K562 (cell line): Measurements from ENCODE around the gene CCNI. TPM values are rescaled to one million over a fixed set of nuclear protein-coding genes. Genes with fewer than 3 reads are reported as not detected.

Experiments
- ATAC-seq: fragments of 200-7000 bp; cut with Tn5 transposase; 3 replicates; pipeline ENCODE4 v1.9.1; 2020; ENCODE audit warnings: moderate library complexity
- BruUV-seq: library from RNA; stranded (reverse); fragments of 400-500 nt; replicated peaks from 2 replicates; lab custom pipeline; 2021; lab: Mats Ljungman, UMichigan
- CTCF ChIA-PET: fragments of 300-600 bp; formaldehyde crosslinking; extraction: SDS; loops from one replicate; lab custom pipeline; 2021; ENCODE audit warnings: low intra/inter-chr PET ratio; lab: Yijun Ruan, JAX
- POLR2A ChIA-PET: fragments of 300-600, 350-650 bp; sonication (Branson Sonifier 250); formaldehyde crosslinking; extraction: SDS; loops from one replicate; lab custom pipeline; 2021; ENCODE audit warnings: antibody characterized with exemption, inconsistent platforms; lab: Yijun Ruan, JAX
- DNase-seq, 4 experiments: peaks; one replicate each; pipeline versions ENCODE4 v3.0.0 to v3.0.0-alpha.2; 2011 to 2018; ENCODE audit warnings: low spot score in 3 of 4, mixed read lengths in 3 of 4; ENCODE audit errors: extremely low read depth in 1 of 4
- FAIRE-seq: peaks from 2 replicates; lab custom pipeline; 2011; peaks lifted over from hg19 to GRCh38; lab: Jason Lieb, UNC
- H2AFZ ChIP-seq: 2 replicates; pipeline ENCODE4 v1.6.0; 2011; ENCODE audit warnings: low read depth, low read length, control low read depth, inconsistent platforms
- H3K27ac ChIP-seq: fragments of 200-600 bp; 3 replicates; pipeline ENCODE4 v1.8.0; 2011; ENCODE audit warnings: low read depth, mild to moderate bottlenecking, control low read depth, inconsistent platforms, low read length, moderate library complexity, mixed read lengths; ENCODE audit errors: extremely low read depth
- H3K27me3 ChIP-seq, 2 experiments: fragments of 300-600 bp in 1 of 2; 2 replicates in 1 of 2; 3 replicates in 1 of 2; pipeline versions ENCODE4 v1.6.0 to v1.8.0; 2011; ENCODE audit warnings: inconsistent platforms in 2 of 2, low read length in 2 of 2, mild to moderate bottlenecking in 1 of 2, mixed read lengths in 1 of 2, moderate library complexity in 1 of 2; ENCODE audit not compliant: control insufficient read depth in 2 of 2, insufficient read depth in 2 of 2
- H3K36me3 ChIP-seq: fragments of 300-600 bp; 3 replicates; pipeline ENCODE4 v1.8.0; 2011; ENCODE audit warnings: mild to moderate bottlenecking, low read length, inconsistent platforms; ENCODE audit not compliant: control insufficient read depth, insufficient read depth
- H3K4me1 ChIP-seq, 2 experiments: fragments of 200-600 bp in 1 of 2; replicated peaks in 1 of 2; 2 replicates in 1 of 2; 3 replicates in 1 of 2; pipeline versions ENCODE4 v1.5.1 to v1.8.0; 2011; ENCODE audit warnings: inconsistent platforms in 2 of 2, low read length in 2 of 2, mild to moderate bottlenecking in 1 of 2, mixed read lengths in 1 of 2, moderate library complexity in 1 of 2; ENCODE audit not compliant: control insufficient read depth in 2 of 2, insufficient read depth in 2 of 2
- H3K4me2 ChIP-seq: 2 replicates; pipeline ENCODE4 v1.6.1; 2011; ENCODE audit warnings: low read length, control low read depth, inconsistent platforms, mixed read lengths; ENCODE audit not compliant: insufficient read depth
- H3K4me3 ChIP-seq: fragments of 200-600 bp; sonication (generic), shearing (Covaris generic); 2 replicates; pipeline ENCODE4 v1.5.1; 2016; ENCODE audit warnings: control low read depth, inconsistent platforms
- H3K79me2 ChIP-seq: fragments of 200-600 bp; 3 replicates; pipeline ENCODE4 v1.8.0; 2011; ENCODE audit warnings: low read length, inconsistent platforms; ENCODE audit not compliant: control insufficient read depth, insufficient read depth
- H3K9ac ChIP-seq, 2 experiments: 2 replicates each; pipeline versions ENCODE4 v1.6.0 to v1.6.1; 2011; ENCODE audit warnings: low read depth in 2 of 2, low read length in 2 of 2, control low read depth in 1 of 2, inconsistent platforms in 1 of 2, mild to moderate bottlenecking in 1 of 2, mixed read lengths in 1 of 2; ENCODE audit not compliant: insufficient read depth in 1 of 2
- H3K9me1 ChIP-seq: one replicate; pipeline ENCODE4 v1.6.0; 2011; ENCODE audit warnings: inconsistent platforms, mild to moderate bottlenecking, low read length, moderate library complexity; ENCODE audit not compliant: control insufficient read depth, insufficient read depth
- H3K9me3 ChIP-seq: replicated peaks from 2 replicates; pipeline ENCODE4 v1.5.1; 2011; ENCODE audit warnings: low read depth, low read length, inconsistent platforms; ENCODE audit not compliant: control insufficient read depth, insufficient read depth
- H4K20me1 ChIP-seq: replicated peaks from 2 replicates; pipeline ENCODE4 v1.6.1; 2011; ENCODE audit warnings: low read length, inconsistent platforms, mixed read lengths; ENCODE audit not compliant: control insufficient read depth, insufficient read depth
- ARID2 ChIP-seq: fragments of 450-650 bp; IDR thresholded peaks from 2 replicates; pipeline ENCODE4 v1.6.1; 2017; ENCODE audit warnings: antibody characterized with exemption, mild to moderate bottlenecking
- CBX5 ChIP-seq: IDR thresholded peaks from 2 replicates; pipeline ENCODE4 v1.6.1; 2014; ENCODE audit warnings: low read depth, borderline replicate concordance
- CCNT2 ChIP-seq: IDR thresholded peaks from 2 replicates; pipeline ENCODE4 v1.6.1; 2011; ENCODE audit warnings: borderline replicate concordance, low read depth, mild to moderate bottlenecking, moderate library complexity, mixed read lengths, low read length; ENCODE audit not compliant: insufficient read length; ENCODE audit errors: extremely low read depth
- DDX20 ChIP-seq: fragments of 450-650 bp; IDR thresholded peaks from 2 replicates; pipeline ENCODE4 v1.6.1; 2016; ENCODE audit warnings: missing genetic modification characterization, low read depth, mild to moderate bottlenecking, missing compliant biosample characterization, moderate library complexity
- DLX4 ChIP-seq: fragments of 250-450 bp; sonication (Bioruptor Pico); IDR thresholded peaks from 2 replicates; pipeline ENCODE4 v1.6.1; 2021; ENCODE audit warnings: mild to moderate bottlenecking
- E2F3 ChIP-seq: fragments of 250-450 bp; sonication (Bioruptor Pico); IDR thresholded peaks from 2 replicates; pipeline ENCODE4 v1.4.0; 2020; ENCODE audit warnings: mild to moderate bottlenecking
- EHMT2 ChIP-seq: fragments of 450-650 bp; IDR thresholded peaks from 2 replicates; pipeline ENCODE4 v1.6.1; 2018; ENCODE audit warnings: antibody characterized with exemption
- ESRRA ChIP-seq: fragments of 450-650 bp; IDR thresholded peaks from 2 replicates; pipeline ENCODE4 v1.6.1; 2014; ENCODE audit warnings: low read depth, mild to moderate bottlenecking, moderate library complexity, borderline replicate concordance
- ETS2 ChIP-seq: IDR thresholded peaks from 2 replicates; pipeline ENCODE4 v1.6.1; 2016; ENCODE audit warnings: borderline replicate concordance, missing genetic modification characterization, mild to moderate bottlenecking, moderate library complexity, missing compliant biosample characterization; ENCODE audit not compliant: poor library complexity, severe bottlenecking
- FOXJ2 ChIP-seq: fragments of 200-800 bp; sonication (Bioruptor generic); IDR thresholded peaks from 2 replicates; pipeline ENCODE4 v1.6.1; 2016; ENCODE audit warnings: missing genetic modification characterization, missing compliant biosample characterization
- MED1 ChIP-seq: sonication (generic); formaldehyde crosslinking; IDR thresholded peaks from 2 replicates; pipeline ENCODE4 v1.8.1; 2023; ENCODE audit warnings: missing genetic modification reagents, borderline replicate concordance
- SRF ChIP-seq, 2 experiments: fragments of 250-450, 450-650 bp in 1 of 2; sonication (Bioruptor Pico) in 1 of 2; sonication (generic) in 1 of 2; formaldehyde crosslinking; IDR thresholded peaks; 2 replicates each; pipeline versions ENCODE4 v1.5.0 to v1.5.1; 2020 to 2022; ENCODE audit warnings: mild to moderate bottlenecking in 1 of 2, missing genetic modification reagents in 1 of 2
- SRSF7 ChIP-seq: fragments of 200-400 bp; formaldehyde crosslinking; optimal IDR thresholded peaks from 2 replicates; pipeline ENCODE3; 2017; ENCODE audit warnings: mild to moderate bottlenecking, low read depth, low read length
- SRSF9 ChIP-seq: fragments of 200-400 bp; formaldehyde crosslinking; IDR thresholded peaks from 2 replicates; pipeline ENCODE4 v1.6.1; 2017; ENCODE audit warnings: low read depth, low read length, borderline replicate concordance
- TAL1 ChIP-seq: fragments of 450-650 bp; IDR thresholded peaks from 2 replicates; pipeline ENCODE4 v1.6.1; 2016; ENCODE audit warnings: mild to moderate bottlenecking
- WHSC1 ChIP-seq: IDR thresholded peaks from one replicate; pipeline ENCODE4 v1.6.1; 2012; ENCODE audit warnings: low read length, control low read depth, inconsistent platforms
- ZBTB2 ChIP-seq: fragments of 450-650 bp; IDR thresholded peaks from 2 replicates; pipeline ENCODE4 v1.6.1; 2016; ENCODE audit warnings: antibody characterized with exemption
- ZKSCAN1 ChIP-seq: fragments of 150-350 bp; IDR thresholded peaks from 2 replicates; pipeline ENCODE4 v1.6.1; 2016; ENCODE audit warnings: low read depth, low read length
- ZNF212 ChIP-seq: fragments of 450-650 bp; formaldehyde crosslinking; IDR thresholded peaks from 2 replicates; pipeline ENCODE4 v1.4.0; 2020; ENCODE audit warnings: mild to moderate bottlenecking
- ZNF551 ChIP-seq: fragments of 250-450 bp; sonication (Bioruptor Pico); IDR thresholded peaks from 2 replicates; pipeline ENCODE4 v1.5.0; 2021; ENCODE audit warnings: mild to moderate bottlenecking, moderate library complexity
- WGBS: fragments of 100-300 bp; shearing (Covaris generic); methylation state at CpG from one replicate; pipeline ENCODE4 v1.1.6; 2016; ENCODE audit warnings: low coverage, mixed read lengths; ENCODE audit not compliant: insufficient coverage; ENCODE audit errors: missing lambda C conversion rate; 5-methylcytosine and 5-hydroxymethylcytosine counted together
- in situ Hi-C: fragments of 300-500 bp; cut with MboI; formaldehyde crosslinking; loops from 4 replicates; pipeline ENCODE4 v1.15.0; 2018; ENCODE audit warnings: inconsistent platforms, mixed read lengths
- intact Hi-C: fragments of 100-400 bp; cut with micrococcal nuclease; formaldehyde crosslinking; loops from 2 replicates; pipeline ENCODE4 v1.14.2; 2022
- polyA plus RNA-seq, 8 experiments: library from polyadenylated mRNA; depleted of rRNA in 4 of 8; stranded (reverse) in 5 of 8; unstranded in 3 of 8; fragments of >200 nt; fragmentation: Nextera tagmentation in 2 of 8; fragmentation: Illumina TruSeq in 1 of 8; extraction: Ambion mirVana in 2 of 8; extraction: Trizol in 1 of 8; gene quantifications; 2 replicates each; pipeline versions ENCODE4 v1.2.1 to v1.2.3, GENCODE V29; 2011 to 2014; ENCODE audit warnings: inconsistent platforms in 1 of 8, missing spikeins in 1 of 8
- total RNA-seq, 7 experiments: library from RNA; depleted of rRNA in 6 of 7; stranded (reverse); fragments of >200 nt in 6 of 7; fragmentation: Illumina TruSeq in 2 of 7; extraction: Trizol in 2 of 7; gene quantifications; 2 replicates each; pipeline versions ENCODE4 v1.2.1 to v1.2.3, GENCODE V29; 2011 to 2021; ENCODE audit warnings: low replicate concordance in 1 of 7

CCNI gene
- total and polyA plus RNA-seq, 9 of the 15 experiments (the other 6 are each of a cell fraction or from before 2014, with no cell fraction given): 43.3 to 159 (median 98.5) TPM

GRCh38 chr4:77023920-77024319 is 51.9 kb downstream of the CCNI start (continued):
- TF ChIP-seq ZNF551 (CRISPR knock-in tag) (no peak), ZNF212 (no peak), ESRRA (no peak), WHSC1 (no peak)
- TF ChIP-seq, all 486 proteins: peak for 0

GRCh38 chr4:77022560-77023179 is 53.1 kb downstream of the CCNI start:
- DNase-seq (no peak), FAIRE-seq (no peak), ATAC-seq (no peak)
- peaks cover 4% of the 10 kb centered on the region for H3K9me1 ChIP-seq
- WGBS: 86% methylated on average over 5 of the region's 5 CpGs
- H3K36me3 ChIP-seq: peaks cover 80% of the 10 kb centered on the region
- no peak overlapping the region for H3K4me2 ChIP-seq
- BruUV-seq: no TSS peak
- H3K9ac ChIP-seq: 0 out of 4 replicates have a peak overlapping the region, but pooled peaks of 1 of the 2 experiments have one; percentile 37
- H3K9me3 ChIP-seq: no peaks in the 10 kb centered on the region
- ChIA-PET POLR2A (no interaction called here), CTCF (no interaction called here)
- no peak overlapping the region for H3K27ac ChIP-seq
- H3K27me3 ChIP-seq: no peaks in the 10 kb centered on the region
- in situ Hi-C loops (no loop called here), intact Hi-C loops (no loop called here)
- H3K4me1 ChIP-seq: no peaks in the 10 kb centered on the region
- H4K20me1 ChIP-seq: 0 out of 2 replicates have a peak, but pooled peaks cover 3% of the 10 kb centered on the region
- no peak overlapping the region for H2AFZ ChIP-seq
- H3K79me2 ChIP-seq: no peaks in the 10 kb centered on the region
- no peak overlapping the region for H3K4me3 ChIP-seq
- TF ChIP-seq MED1 (CRISPR knock-in tag) (no peak), SRSF7 (no peak), DLX4 (CRISPR knock-in tag) (no peak), SRF (CRISPR knock-in tag; IDR thresholded peaks at IDR 0.05) (no peak), ETS2 (tag) (no peak), CBX5 (no peak), ZKSCAN1 (no peak), EHMT2 (no peak), E2F3 (CRISPR knock-in tag) (no peak), ARID2 (no peak), DDX20 (tag) (no peak), FOXJ2 (tag) (no peak), SRSF9 (no peak), ZNF551 (CRISPR knock-in tag) (no peak), ZBTB2 (no peak), CCNT2 (no peak), TAL1 (no peak)
